NCI-H460 (cell line): Measurements from ENCODE around the gene TMEM131. TPM values are rescaled to one million over a fixed set of nuclear protein-coding genes. Genes with fewer than 3 reads are reported as not detected.

ENCODE experiments used
- DNase-seq: peaks from one replicate; pipeline ENCODE4 v3.0.0-alpha.2; 2016; ENCODE audit warnings: low read depth; ENCODE audit errors: extremely low read depth
- total RNA-seq: library from RNA; depleted of rRNA; stranded (reverse); fragments of >200 nt; shearing (Covaris generic); gene quantifications from 2 replicates; pipeline ENCODE4 v1.2.3, GENCODE V29; 2014

The TMEM131 gene
- total RNA-seq, 1 experiment from 2014 or later, result 23.9 TPM

DNA sequence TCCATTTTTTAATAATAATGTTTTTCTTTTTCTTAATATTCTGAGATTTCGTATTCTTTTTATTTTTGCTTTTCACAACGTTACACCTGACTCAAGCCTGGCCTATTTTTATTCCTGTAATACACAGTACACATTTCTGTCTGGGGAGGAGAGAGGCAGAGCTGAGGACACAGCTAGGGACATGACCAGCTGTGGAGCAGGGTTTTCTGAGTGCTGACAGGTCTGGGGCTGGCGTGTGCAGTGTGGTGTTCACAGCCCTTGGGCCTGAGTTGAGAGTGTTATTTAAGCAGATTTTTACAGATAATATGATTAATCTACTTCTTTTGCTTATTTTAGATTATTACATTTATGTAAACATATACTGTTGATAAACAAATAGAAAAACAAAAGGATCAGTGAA, 226.4 kb downstream of the TMEM131 start:
- DNase-seq, result no peak

DNA sequence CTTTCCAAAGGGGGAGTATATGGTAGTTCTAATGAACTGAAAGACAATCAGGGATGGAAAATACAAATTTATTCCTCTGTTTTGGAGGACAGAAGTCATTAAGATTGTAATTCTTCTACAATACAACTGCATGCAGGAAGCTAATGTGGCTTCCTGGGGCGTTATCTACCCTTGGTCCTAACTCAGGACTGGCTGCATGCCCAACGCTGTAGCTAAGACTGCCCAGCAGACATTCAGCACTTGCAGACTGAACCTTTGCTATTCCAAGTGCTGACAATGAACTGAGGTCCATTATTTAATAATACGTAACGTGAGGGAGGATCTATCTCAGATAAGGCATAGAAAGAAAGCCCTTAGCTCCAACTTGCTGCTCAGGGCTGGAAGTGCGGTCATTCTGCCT, 229.2 kb downstream of the TMEM131 start:
- DNase-seq, result no peak

DNA sequence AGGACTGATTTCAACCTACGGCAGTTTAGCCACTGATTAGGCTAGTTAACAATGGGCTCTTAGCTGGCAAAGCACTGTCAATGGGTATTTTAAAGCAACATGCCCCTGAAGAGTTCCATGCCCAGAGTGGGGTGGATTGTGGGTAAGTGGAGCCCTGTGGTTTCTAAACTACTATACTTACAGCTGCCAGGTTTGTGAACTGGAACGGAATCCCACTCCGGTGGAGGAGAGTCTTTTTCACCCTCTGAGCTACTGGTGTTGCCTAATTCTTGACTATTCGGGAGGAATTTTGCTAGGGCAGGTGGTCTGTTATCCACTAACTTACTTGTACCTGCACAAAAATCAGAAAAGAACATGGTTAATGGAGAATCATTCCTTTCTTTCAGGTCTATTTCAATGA, 229.8 kb downstream of the TMEM131 start:
- DNase-seq, result no peak

DNA sequence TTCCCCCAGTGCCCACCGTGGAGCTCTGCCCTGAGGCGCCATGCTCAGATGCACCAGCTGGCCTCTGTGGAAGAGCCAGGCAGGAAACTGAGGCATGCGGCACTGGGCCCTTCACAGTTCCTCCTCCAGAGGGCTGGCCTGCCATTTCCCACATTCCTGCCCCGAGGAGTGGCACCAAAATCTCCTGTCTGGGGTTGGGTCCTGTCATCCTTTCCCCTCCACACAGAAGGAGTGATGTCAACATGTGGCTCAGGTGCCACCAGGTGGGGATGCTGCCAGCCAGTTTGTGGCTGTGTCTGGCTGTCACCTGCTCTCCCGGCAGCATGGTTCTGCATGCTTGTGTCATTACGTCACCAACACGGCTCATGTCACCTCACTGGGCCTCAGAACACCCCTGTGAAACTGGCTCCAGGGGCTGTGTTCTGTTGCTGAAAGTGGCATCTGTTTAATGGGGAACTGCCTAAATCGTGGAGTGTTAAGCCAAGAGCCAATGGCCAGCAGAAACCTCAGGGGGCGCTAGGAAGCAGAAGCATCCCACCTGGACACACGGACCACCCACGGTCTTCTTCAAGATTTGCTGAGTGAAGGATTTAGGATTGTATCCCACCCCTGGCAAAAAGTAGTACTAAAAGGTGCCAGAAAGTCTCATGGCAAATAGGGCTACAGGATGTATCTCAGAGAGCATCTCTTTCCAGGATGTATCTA, 231.0 kb downstream of the TMEM131 start:
- DNase-seq, result no peak

DNA sequence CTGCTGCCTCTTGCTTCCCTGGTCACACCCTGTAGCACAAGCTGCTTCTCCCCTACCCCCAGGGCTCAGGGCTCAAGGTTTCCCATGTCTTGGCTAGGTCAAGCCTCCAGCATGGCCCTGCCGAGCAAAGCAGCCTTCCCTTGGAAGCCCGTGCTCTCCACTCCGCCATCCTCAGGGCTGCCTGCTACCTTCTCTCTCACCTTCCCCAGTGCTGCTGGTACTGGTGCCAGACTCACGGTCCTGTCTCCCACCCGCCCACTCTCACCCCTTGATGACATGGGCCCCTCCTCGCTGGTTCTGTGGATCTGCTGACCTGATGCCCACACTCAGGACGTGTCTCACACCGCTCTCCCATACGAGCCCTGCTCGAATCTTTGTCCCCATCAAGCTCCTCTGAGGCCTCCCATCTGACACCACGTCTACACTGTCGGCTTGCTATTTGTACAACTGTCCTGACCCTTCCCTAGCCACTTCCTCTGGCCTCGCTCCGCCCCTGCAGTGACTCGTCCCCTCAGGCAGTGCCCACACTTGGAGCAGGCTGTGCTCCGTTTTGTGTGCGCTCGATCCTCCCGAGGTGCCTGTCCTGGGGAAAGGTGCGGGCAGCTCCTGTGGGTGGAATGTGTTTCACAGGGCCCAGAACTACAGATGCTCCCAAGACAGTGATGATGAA, 232.4 kb downstream of the TMEM131 start:
- DNase-seq, result no peak

DNA sequence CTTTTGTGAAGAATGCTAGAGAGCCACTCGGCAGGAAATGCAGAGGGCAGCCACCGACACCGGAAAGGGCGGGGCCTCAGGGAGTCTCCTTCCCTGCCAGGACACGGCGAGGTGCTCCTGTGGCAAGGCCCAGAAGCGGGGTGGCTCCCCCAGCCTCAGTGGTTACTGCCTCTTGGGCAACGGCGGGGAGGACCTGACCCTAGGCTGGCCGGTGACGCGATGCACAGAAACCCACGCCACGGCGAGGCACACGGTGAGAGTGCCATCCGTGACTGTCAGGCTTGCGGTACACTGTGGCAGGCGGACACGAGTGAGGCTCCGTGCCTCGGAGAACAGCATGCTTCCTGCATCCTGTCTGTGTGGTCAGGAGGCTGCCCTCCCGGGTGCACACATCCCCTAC, 234.6 kb downstream of the TMEM131 start:
- no peak for DNase-seq

DNA sequence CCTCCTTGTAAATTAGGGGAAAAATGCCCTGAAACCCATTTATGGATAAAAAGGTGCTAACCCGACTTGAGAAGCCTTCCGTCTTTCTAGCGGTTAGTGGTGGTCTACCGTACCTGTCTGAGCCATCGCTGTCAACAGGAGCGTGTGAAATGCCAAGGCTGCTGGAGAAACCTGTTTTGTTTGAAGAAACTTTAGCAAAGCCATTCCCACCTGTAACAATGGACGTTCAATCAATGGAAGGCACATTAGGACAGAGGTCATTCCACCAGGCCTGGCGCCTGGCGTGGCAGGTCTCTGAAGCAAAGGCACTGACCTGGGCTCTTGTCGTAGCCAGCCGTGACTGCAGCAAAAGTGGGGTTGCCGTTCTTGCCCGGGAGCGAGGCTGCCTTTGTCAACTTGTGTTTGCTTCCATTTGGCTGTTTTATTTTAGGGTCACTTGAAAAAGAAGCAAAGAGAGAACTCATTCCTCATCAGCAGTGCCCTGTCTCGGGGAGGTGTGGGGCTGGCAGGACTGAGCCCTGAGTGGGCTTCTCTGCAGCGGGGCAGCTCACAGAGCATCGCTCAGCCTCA, 235.2 kb downstream of the TMEM131 start:
- DNase-seq, result no peak

DNA sequence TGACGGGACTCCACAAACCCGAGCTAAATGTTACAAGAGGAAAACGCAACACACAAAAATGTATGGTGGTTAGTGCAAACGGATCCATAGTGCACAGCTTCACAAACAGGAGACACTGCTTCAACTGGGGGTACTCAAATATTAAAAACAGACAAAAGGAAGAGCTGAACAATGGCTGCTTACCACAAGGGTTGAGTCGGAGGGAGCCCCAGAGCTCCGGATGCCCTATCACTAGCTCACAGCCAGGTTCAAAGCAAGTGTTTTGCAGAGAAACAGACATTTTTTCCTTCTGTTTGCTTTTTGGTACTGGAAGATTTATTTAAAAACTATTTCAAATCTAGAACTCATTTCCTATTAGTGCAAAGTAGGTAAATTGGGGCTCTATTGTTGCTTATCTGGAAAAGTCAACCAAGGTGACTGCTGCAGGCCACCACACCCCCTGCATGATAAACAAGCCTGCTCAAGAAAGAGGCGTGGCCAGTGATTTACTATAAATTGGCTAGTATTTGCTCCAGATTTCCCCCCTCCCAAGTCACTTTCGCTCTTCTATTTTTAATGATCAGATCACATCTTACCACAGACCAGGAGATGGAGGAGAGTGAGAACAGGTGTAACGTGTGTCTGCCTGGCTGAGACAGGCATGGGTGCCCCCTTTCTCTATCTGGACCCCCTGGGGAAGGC, 235.9 kb downstream of the TMEM131 start:
- DNase-seq, result no peak

DNA sequence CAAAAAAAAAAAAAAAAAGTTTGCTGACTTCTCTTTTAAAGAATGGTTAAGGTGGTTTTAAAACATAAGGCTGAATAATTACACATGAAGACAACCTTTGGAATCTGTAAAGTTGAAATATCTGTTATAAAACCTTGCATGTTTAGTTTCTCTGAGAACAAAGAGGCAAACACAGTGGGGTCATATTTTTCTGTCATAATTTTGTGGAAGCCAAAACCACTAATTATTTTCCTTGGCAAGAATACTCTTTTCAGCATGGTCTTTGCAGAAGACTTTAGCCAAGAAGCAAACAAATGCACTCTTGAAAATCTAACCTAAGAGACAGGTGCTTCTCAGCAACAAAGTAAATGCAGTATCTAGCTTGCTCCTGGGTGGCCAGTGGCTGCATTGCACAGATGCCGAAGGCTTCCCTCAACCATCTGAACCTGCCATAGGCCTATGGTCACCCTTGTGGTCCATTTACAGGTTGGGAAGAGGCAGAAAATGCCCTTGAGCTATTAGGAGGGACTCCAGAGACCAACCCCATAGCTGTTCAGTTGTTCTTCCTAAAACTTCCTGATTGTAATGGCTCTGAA, 237.5 kb downstream of the TMEM131 start:
- no peak for DNase-seq

DNA sequence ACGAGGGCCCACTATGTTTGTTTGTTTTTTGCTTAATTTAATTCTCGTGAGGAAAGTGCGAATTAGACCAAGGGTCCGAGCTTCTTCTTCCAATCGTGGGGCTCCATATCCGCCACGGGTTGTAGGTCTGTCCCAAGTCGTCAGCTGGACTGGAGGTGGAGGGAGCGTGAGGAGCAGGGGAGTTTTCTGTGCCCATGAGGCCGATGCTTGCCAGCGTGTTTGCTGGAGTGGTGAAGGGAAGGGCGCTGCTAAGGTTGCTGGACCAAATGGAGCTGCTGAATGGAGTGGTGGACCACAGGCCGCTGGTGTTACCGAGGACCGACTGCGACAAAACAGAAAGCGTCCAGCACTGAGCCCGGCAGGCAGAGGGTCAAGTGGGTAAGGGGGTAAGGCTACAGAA, 238.7 kb downstream of the TMEM131 start:
- no peak for DNase-seq

DNA sequence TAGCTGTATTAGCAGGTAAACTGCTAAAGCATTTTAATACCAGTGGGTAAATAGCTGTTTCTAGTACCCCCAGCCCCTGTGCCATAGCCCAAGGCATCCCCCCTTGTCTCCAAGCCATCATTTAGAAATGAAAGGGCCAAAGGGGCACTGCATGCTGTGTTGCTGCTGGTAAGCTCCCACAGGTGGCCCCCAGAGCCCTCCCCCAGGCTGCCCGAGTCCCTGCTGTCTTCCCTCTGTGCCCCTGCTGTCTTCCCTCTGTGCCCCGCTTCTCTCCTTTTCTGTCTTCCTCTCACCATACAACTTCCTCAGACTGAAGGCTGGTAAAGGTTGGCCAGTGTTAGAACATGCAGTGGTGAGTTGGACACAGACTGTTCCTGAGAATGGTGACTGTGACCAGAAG, 240.3 kb downstream of the TMEM131 start:
- no peak for DNase-seq

DNA sequence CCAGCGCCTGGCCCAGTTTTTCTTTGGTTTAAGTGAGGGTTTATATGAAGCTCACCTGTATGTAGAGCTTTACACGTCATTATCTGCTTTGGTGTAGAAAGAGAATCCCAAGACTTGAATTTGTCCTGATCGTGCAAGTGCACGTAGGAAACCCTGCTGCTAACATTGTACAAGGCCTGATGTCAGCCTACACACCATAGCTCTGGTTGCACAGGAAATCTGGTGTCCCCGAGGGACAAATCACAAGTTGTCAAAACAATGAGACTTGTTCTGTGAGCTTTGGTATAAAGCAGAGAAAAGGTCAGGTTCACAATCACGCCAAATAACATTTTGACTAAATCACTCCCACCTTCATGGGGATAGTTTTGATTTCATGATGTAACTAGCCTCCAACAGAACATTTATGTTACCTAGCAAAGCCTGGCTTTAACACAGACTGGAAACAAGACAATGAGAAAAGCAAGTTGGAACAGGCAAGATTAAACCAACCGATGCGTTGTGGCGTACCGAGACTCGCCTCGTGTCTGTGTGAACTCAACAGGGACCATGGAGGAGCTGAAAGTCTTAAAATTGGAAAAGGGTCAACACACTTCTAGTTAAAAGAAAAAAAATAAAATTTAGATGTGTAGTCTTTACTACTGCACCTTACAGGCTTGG, 240.9 kb downstream of the TMEM131 start:
- DNase-seq, result no peak

DNA sequence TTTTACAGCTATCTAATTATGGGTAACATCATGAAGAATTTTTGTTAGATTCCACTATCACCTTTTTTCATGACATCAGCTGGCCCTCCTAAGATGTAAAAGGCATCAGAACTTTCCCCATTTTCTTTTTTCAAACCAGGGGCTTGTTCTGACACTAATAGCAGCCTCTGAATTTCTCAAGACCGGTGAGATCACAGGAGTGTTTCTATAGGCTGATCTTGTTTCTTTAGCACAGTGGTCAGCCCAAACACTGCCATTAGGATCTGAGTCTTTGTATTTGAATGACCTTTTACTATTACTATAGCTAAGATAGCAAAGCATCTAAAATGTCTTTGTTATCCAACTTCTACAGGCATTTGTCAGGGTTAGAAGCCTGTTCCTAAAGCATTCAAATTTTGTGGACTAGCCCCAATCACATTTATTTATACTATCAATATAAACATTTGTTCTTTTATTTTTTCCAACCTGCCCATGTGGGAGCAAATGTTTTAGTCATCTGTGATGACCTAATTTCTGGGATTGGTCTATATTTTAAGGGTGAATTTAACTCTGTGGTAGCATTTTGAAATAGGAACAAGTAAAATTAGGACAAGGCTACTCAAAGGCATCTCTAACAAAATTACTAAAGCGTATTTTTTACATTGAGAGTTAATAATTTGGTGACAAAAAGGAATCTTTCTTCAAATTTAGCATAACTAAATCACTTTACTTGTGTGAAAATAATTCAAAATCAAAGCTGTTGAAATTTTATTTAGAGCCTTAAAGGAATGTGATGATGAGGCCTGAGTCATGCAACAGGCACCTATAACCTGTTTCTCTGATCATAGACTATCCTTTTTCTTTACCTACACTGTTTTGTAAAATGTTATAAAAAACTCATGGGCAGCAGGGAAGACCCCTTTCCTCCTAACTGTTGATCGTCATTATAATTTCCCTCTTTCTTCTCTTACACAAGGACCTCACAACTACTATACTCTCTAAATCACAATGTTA, 243.1 kb downstream of the TMEM131 start:
- DNase-seq, result no peak

DNA sequence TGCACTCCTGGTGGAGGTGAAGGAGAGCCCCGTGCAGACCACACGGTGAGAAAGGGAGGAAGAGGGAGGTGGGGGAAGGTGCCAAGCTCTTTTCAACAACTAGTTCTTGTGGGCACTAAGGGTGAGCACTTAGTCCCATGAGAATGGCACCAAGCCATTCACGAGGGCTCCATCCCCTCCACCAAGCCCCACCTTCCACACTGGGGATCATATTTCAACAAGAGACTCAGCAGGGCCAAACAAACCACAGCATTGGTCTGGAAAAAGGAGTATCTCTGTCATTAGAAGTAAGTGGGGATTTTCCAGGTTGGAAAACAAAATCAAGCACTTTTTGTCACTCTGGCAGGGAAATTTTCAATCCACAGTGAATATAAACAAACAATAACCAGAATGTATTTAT, 244.0 kb downstream of the TMEM131 start:
- DNase-seq, result no peak

DNA sequence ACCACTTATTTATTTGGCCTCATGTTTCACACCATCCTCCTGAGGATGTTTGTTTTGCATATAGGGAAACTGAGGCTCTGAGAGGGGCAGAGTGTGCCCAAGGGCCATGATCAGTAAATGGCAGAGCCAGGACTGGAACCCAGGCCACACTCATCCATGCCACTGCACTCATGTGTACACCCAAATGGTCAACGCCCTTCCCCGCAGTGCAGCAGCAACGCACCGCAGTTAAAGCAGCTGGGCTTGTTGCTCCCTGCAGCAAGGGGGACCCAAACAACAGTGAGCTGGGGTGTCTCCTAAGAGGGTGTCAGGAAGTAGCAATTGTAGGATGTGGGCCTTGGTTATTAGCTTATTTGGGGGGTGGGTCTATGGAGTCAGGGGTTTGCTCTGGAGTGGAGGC, 245.7 kb downstream of the TMEM131 start:
- no peak for DNase-seq

DNA sequence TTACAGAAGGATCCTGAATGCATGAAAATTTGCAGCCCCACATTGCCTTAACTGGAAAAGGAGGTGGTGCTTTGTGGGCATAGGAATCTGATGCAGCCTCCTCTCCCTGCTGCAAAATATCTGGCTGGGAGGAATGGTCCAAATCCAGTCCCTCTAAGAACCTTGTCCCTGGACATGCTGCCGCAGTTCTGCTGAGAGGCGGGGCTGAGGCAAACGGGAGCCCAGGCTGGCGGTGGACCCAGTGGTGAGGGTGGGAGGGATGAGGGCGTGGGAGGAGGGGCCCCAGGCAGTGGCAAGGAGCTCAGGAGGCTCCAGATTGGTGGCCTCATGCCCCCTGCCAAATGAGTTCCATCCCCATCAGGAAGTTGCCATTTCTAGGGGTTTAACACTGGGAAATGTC, 246.2 kb downstream of the TMEM131 start:
- no peak for DNase-seq

DNA sequence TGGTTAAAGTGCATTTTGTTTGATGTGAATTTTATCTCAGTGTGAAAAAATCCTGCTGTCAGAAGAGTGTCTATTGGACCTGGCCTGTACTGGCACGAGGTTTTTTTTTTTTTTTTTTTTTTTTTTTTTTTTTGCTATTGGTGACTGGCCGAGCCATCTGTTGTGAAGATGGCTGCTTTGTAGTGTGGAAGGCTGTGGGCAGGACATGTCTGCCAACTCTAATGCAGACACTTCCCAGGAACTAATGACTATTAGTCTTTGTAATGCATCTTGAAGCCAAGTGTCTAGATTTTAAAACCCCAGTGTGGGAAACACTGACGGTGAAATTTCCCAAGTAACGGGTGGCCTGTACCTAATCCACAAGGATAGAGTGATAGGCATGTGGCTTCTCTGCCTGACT, 248.0 kb downstream of the TMEM131 start:
- DNase-seq, result no peak

DNA sequence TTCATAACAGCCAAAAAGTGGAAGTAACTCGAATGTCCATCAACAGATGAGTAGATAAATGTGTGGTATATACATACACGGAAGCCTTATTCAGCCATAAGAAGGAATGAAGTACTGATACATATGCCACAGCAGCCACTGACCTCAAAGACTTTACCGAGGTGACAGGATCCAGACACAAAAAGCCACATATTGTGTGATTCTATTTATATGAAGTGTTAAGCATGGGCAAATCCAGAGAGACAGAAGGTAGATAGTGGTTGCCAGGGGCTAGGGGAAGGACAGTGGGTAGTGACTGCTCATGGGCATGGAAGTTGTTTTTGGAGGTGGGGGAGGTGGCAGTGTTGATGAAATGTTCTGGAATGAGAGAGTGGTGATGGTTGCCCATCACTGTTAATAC, 248.5 kb downstream of the TMEM131 start:
- DNase-seq, result no peak

DNA sequence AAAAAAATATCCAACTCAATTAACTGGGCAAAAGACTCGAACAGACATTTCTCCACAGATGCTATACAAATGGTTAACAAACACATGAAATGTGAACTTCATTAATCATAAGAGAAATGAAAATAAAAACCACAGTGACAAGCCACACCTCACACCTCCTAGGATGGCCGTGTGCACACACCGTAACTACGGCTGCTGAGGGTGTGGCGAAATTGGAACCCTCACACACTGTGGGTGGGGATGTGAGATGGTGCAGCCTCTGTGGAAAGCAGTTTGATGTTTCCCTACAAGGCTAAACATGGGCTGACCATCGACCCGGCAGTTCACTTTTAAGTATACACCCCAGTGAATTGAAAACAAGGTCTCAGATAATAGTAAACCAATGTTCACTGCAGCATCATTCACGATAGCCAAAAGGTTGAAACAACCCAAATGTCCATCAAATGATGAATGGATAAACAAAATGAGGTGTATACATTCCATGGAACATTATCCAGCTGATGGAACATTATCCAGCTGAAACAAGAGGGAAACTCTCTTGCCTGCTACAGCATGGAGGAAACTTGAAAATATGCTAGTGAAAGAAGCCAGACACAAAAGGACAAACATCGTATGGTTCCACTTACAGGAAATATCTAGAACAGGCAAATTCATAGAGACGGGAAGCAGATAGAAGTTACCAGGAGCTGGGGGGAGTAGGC, 250.1 kb downstream of the TMEM131 start:
- no peak for DNase-seq
